Gastrocnemius medialis (tissue), 4 donors: Measurements from ENCODE around the gene CRACDL. TPM values are rescaled to one million over a fixed set of nuclear protein-coding genes. Genes with fewer than 3 reads are reported as not detected.

Experiments
- ATAC-seq, 2 donors: fragments of 150-250 bp; one replicate each; pipeline ENCODE4 v1.9.1; 2016
- DNase-seq, 2 donors: peaks; one replicate each; pipeline ENCODE4 v3.0.0-alpha.2; 2019
- H3K27ac ChIP-seq, 4 donors: fragments of 200-600 bp; sonication (generic); 1 replicate in 1 of 4; 2 replicates in 3 of 4; pipeline ENCODE4 v1.5.1; 2016 to 2018; ENCODE audit warnings: mild to moderate bottlenecking in 2 of 4, moderate library complexity in 1 of 4
- H3K27me3 ChIP-seq, 3 donors: fragments of 200-600 bp; sonication (generic) in 2 of 3; 1 replicate in 1 of 3; 2 replicates in 2 of 3; pipeline versions ENCODE4 v1.5.1 to v1.6.0; 2016 to 2019; ENCODE audit warnings: mild to moderate bottlenecking in 1 of 3, moderate library complexity in 1 of 3
- H3K36me3 ChIP-seq, 2 donors: fragments of 200-600 bp; sonication (generic) in 1 of 2; one replicate each; pipeline ENCODE4 v1.5.1; 2017 to 2018
- H3K4me1 ChIP-seq, 2 donors: fragments of 200-600 bp; sonication (generic) in 1 of 2; one replicate each; pipeline ENCODE4 v1.5.1; 2016 to 2017; ENCODE audit warnings: mild to moderate bottlenecking in 2 of 2
- H3K4me3 ChIP-seq, 4 donors: fragments of 200-600 bp; sonication (generic) in 3 of 4; 1 replicate in 1 of 4; 2 replicates in 3 of 4; pipeline ENCODE4 v1.5.1; 2016 to 2019; ENCODE audit warnings: mild to moderate bottlenecking in 2 of 4
- H3K9me3 ChIP-seq, 3 donors: fragments of 200-600 bp; sonication (generic) in 2 of 3; 1 replicate in 1 of 3; 2 replicates in 2 of 3; pipeline ENCODE4 v1.5.1; 2016 to 2019
- CTCF ChIP-seq, 5 experiments: fragments of 450-650 bp in 3 of 5; fragments of 200-600 bp in 2 of 5; sonication (generic) in 2 of 5; IDR thresholded peaks in 4 of 5; conservative IDR thresholded peaks in 1 of 5; 1 replicate in 4 of 5; 2 replicates in 1 of 5; pipeline ENCODE4 v1.5.1; 2016 to 2019; ENCODE audit warnings: antibody characterized with exemption in 5 of 5, mild to moderate bottlenecking in 3 of 5, moderate library complexity in 3 of 5
- POLR2A ChIP-seq, 2 donors: fragments of 450-650 bp; IDR thresholded peaks; one replicate each; pipeline ENCODE4 v1.6.1; 2017; ENCODE audit warnings: antibody characterized with exemption in 2 of 2, mild to moderate bottlenecking in 2 of 2, moderate library complexity in 2 of 2
- in situ Hi-C, 4 donors: fragments of 200-750 bp; cut with MboI; loops; one replicate each; pipeline versions ENCODE4 v1.15.0 to v1.8.0; 2017; ENCODE audit warnings: low sequenced_read_pairs in 4 of 4
- intact Hi-C: fragments of 100-400 bp; cut with DNase I; formaldehyde crosslinking; loops from one replicate; pipeline ENCODE4 v1.15.1; 2023; ENCODE audit warnings: low total_unique reads
- total RNA-seq, 4 donors: library from RNA; depleted of rRNA; stranded (reverse); fragments of >200 nt; gene quantifications; one replicate each; pipeline versions ENCODE4 v1.1.0 to v1.2.3, GENCODE V29; 2016

CRACDL gene
- total RNA-seq, 4 donors from 2014 or later = 0.71 to 18.2 (median 2.9) TPM

DNA sequence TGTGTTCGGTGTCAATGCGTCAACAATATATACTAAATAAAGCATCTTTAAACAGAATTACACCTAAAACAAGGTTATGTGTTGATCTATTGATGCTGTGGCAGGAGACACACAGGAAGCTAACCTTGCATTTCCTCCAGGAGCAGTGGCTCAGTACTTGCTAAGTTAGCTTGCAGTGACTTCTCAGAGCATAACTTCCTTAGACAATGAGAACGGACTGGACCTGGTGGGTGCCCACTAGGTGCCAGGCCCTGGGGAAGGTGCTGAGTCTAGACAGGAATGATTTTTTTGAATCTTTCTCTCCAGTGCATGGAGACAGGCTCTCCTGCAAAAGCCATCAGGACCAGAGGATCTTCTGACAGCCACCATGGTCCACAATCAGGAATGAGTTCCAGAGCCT, 131.3 kb downstream of the CRACDL start:
- ATAC-seq (no peak), DNase-seq (no peak)
- Histone ChIP-seq H3K27ac (no peak overlapping the region), H3K9me3 (no peaks in the 10 kb centered on the region), H3K27me3 (no peaks in the 10 kb centered on the region), H3K4me1 (peaks cover 0 to 7% of the 10 kb centered on the region in 2 donors), H3K36me3 (no peaks in the 10 kb centered on the region), H3K4me3 (no peak overlapping the region)
- in situ Hi-C loops = no loop called here
- intact Hi-C loops = no loop called here
- no peak for TF ChIP-seq CTCF (IDR thresholded peaks at IDR 0.05 in 4 of 5, conservative IDR thresholded peaks at IDR 0.05 in 1 of 5)
- no peak for TF ChIP-seq POLR2A (IDR thresholded peaks at IDR 0.05)

- Histone ChIP-seq H3K36me3 (no peaks in the 10 kb centered on the region), H3K4me3 (no peak overlapping the region), H3K27ac (no peak overlapping the region), H3K4me1 (peaks cover 0 to 7% of the 10 kb centered on the region in 2 donors), H3K9me3 (no peaks in the 10 kb centered on the region), H3K27me3 (no peaks in the 10 kb centered on the region)
- in situ Hi-C loops (no loop called here), intact Hi-C loops (no loop called here)
- ATAC-seq = no peak
- no peak for TF ChIP-seq POLR2A (IDR thresholded peaks at IDR 0.05)
- no peak for TF ChIP-seq CTCF (IDR thresholded peaks at IDR 0.05 in 4 of 5, conservative IDR thresholded peaks at IDR 0.05 in 1 of 5)
- DNase-seq = no peak
Observed at GRCh38 chr2:98804265-98804650, 131.8 kb downstream of the CRACDL start.

- Histone ChIP-seq H3K36me3 (no peaks in the 10 kb centered on the region), H3K27me3 (no peaks in the 10 kb centered on the region), H3K4me1 (peaks cover 0 to 7% of the 10 kb centered on the region in 2 donors), H3K4me3 (no peak overlapping the region), H3K27ac (no peak overlapping the region), H3K9me3 (no peaks in the 10 kb centered on the region)
- ATAC-seq (no peak), DNase-seq (no peak)
- TF ChIP-seq POLR2A (IDR thresholded peaks at IDR 0.05) (no peak), CTCF (IDR thresholded peaks at IDR 0.05 in 4 of 5, conservative IDR thresholded peaks at IDR 0.05 in 1 of 5) (no peak)
- intact Hi-C loops = no loop called here
- in situ Hi-C loops = no loop called here
Observed at GRCh38 chr2:98803405-98804264, 132.4 kb downstream of the CRACDL start.

GRCh38 chr2:98802344-98802743, 133.7 kb downstream of the CRACDL start:
- H3K9me3 ChIP-seq = no peaks in the 10 kb centered on the region
- no peak overlapping the region for H3K27ac ChIP-seq
- no peak overlapping the region for H3K4me3 ChIP-seq
- H3K4me1 ChIP-seq = peaks cover 0 to 7% of the 10 kb centered on the region in 2 donors
- no peak for DNase-seq
- H3K27me3 ChIP-seq = no peaks in the 10 kb centered on the region
- no peak for TF ChIP-seq POLR2A (IDR thresholded peaks at IDR 0.05)
- ATAC-seq = no peak
- H3K36me3 ChIP-seq = no peaks in the 10 kb centered on the region
- intact Hi-C loops (no loop called here), in situ Hi-C loops (no loop called here)

GRCh38 chr2:98801921-98802321, 134.1 kb downstream of the CRACDL start:
- Histone ChIP-seq H3K27me3 (no peaks in the 10 kb centered on the region), H3K9me3 (no peaks in the 10 kb centered on the region), H3K4me1 (peaks cover 0 to 7% of the 10 kb centered on the region in 2 donors), H3K27ac (no peak overlapping the region), H3K4me3 (no peak overlapping the region), H3K36me3 (no peaks in the 10 kb centered on the region)
- TF ChIP-seq POLR2A (IDR thresholded peaks at IDR 0.05) (no peak), CTCF (IDR thresholded peaks at IDR 0.05 in 4 of 5, conservative IDR thresholded peaks at IDR 0.05 in 1 of 5) (no peak)
- ATAC-seq = no peak
- no peak for DNase-seq
- in situ Hi-C loops = no loop called here
- intact Hi-C loops = no loop called here
